HG03575 (cell line): ENCODE data around the gene BDKRB1.

Source experiments
- ATAC-seq: cut with Tn5 transposase; IDR thresholded peaks from one replicate; pipeline ENCODE4 v1.9.1; 2021; ENCODE audit not compliant: unreplicated experiment, insufficient number of reproducible peaks, low FRiP score; ENCODE audit errors: extremely low read depth

BDKRB1 gene

GRCh38 chr14:96272777-96273473 is 16.9 kb downstream of the BDKRB1 start:
- ATAC-seq, result no peak

- ATAC-seq, result no peak
These were observed 17.6 kb downstream of the BDKRB1 start for GRCh38 chr14:96273629-96274028.

- no peak for ATAC-seq
These were observed 18.1 kb downstream of the BDKRB1 start for GRCh38 chr14:96274122-96274521.

GRCh38 chr14:96274543-96274942 is 18.5 kb downstream of the BDKRB1 start:
- no peak for ATAC-seq

- no peak for ATAC-seq
These were observed 19.4 kb downstream of the BDKRB1 start for GRCh38 chr14:96275177-96276112.

- ATAC-seq, result no peak
These were observed 21.9 kb downstream of the BDKRB1 start for GRCh38 chr14:96277890-96278289.

- ATAC-seq, result no peak
These were observed 23.6 kb downstream of the BDKRB1 start for GRCh38 chr14:96279564-96279963.

GRCh38 chr14:96280104-96280503 is 24.1 kb downstream of the BDKRB1 start:
- ATAC-seq, result no peak

- no peak for ATAC-seq
These were observed 25.5 kb downstream of the BDKRB1 start for GRCh38 chr14:96281486-96281885.

- ATAC-seq, result no peak
These were observed 28.0 kb downstream of the BDKRB1 start for GRCh38 chr14:96284008-96284407.

GRCh38 chr14:96284430-96284829 is 28.4 kb downstream of the BDKRB1 start:
- no peak for ATAC-seq

- ATAC-seq, result no peak
These were observed 29.7 kb downstream of the BDKRB1 start for GRCh38 chr14:96285667-96286066.

- no peak for ATAC-seq
These were observed 30.2 kb downstream of the BDKRB1 start for GRCh38 chr14:96286251-96286650.

GRCh38 chr14:96287856-96288255 is 31.8 kb downstream of the BDKRB1 start:
- ATAC-seq, result no peak

GRCh38 chr14:96294246-96294645 is 38.2 kb downstream of the BDKRB1 start:
- no peak for ATAC-seq

- no peak for ATAC-seq
These were observed 41.0 kb downstream of the BDKRB1 start for GRCh38 chr14:96297000-96297399.

GRCh38 chr14:96297997-96298515 is 42.0 kb downstream of the BDKRB1 start:
- ATAC-seq, result no peak

GRCh38 chr14:96299441-96299840 is 43.4 kb downstream of the BDKRB1 start:
- no peak for ATAC-seq

- ATAC-seq, result no peak
These were observed 48.0 kb downstream of the BDKRB1 start for GRCh38 chr14:96303981-96304380.

GRCh38 chr14:96304956-96305355 is 48.9 kb downstream of the BDKRB1 start:
- ATAC-seq, result no peak
